Measurements from ENCODE around the gene SLC45A2. TPM values are rescaled to one million over a fixed set of nuclear protein-coding genes. Genes with fewer than 3 reads are reported as not detected.

Gene SLC45A2
- 0.17 and 0.20 TPM in 2 replicates for total RNA-seq

GRCh38 chr5:33984671-33985124 is at the start of gene SLC45A2:
TSS of gene SLC45A2 (minus strand) at chr5:33984693. CDS start at chr5:33984583, 110 bp downstream.

GRCh38 chr5:34007621-34008600 is 23.4 kb upstream of the SLC45A2 start, which contains the start of gene AMACR:
TSS of gene AMACR (minus strand) at chr5:34008050. CDS start at chr5:34008019, 31 bp downstream.

GRCh38 chr5:33936381-33937016 is 48.0 kb downstream of the SLC45A2 start, which contains the start of gene RXFP3:
TSS of gene RXFP3 (plus strand) at chr5:33936386. CDS start at chr5:33936741, 355 bp downstream.

Other genes with a start within 250 kb of the SLC45A2 start
- 27.1 and 49.7 TPM in 2 replicates for gene ADAMTS12, start 92.7 kb downstream of the SLC45A2 start, total RNA-seq
- 0.07 TPM in 1 of 2 replicates, not detected in the other for gene RXFP3, start 48.3 kb downstream of the SLC45A2 start, total RNA-seq
- 6.6 and 7.1 TPM in 2 replicates for gene AMACR, start 23.4 kb upstream of the SLC45A2 start, total RNA-seq
- gene C1QTNF3, start 58.5 kb upstream of the SLC45A2 start, total RNA-seq, result 1.2 and 1.7 TPM in 2 replicates